ENCODE measurements around the gene PRDM11.

The PRDM11 gene

DNA sequence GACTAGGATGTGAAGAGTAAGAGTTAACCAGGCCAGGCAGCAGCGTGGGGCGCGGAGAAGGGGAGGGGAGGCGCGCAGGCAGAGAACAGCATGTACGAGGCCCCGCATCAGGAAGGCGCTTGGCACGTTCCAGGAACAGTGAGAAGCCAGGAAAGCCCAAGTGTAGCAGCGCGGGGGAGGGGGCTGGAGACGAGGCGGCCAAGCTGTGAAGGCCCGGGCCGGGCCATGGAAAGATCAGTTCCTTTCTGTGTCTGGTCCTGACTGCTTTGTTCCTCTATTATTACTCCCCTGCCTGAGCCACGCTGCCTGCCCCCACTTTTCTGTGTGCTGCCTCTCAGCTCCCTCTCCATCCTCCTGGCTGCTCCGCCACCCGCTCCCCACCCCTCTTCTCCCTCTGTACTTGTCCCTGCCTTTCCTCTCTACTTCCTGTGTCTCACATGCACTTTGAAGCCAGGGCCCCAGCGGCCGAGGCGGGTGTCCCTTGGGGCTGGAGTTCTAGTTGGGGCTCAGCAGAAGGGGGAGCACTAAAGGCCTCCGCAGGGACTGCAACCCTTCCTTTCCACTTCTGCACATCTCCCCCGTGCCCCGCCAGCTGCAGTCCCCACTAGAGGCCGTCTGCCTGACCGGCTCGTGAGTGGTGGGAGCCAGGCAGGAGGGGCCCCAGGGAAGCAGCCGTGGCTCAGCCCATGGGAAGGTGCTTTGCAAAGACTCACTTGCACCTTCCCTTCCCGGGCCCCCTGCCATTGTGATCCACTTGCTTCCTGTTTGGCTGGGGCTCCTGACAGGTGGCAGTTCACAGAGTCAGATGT, 63.7 kb downstream of the PRDM11 start:
- no peak for DNase-seq (ENCODE audit: low read depth)

DNA sequence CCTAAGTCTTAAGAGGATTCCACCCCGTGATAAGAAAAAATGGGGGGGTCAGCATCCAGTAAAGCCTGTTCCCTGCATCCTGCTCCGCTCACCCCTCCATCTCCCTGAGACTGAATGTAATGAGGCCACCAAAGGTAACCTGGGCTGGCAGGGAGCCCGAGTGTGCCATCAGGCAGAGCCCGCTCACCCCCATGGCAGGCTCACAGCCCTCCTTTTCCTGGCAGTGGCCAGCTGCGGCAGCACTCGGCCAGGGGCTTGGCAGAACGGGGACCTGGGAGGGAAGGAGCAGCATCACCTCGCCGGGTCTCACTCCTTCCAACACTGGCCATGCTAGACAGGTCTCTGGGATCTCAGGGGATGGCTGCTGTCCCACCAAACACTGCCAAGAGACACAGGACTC, 64.4 kb downstream of the PRDM11 start:
- DNase-seq (ENCODE audit: low read depth), result no peak

DNA sequence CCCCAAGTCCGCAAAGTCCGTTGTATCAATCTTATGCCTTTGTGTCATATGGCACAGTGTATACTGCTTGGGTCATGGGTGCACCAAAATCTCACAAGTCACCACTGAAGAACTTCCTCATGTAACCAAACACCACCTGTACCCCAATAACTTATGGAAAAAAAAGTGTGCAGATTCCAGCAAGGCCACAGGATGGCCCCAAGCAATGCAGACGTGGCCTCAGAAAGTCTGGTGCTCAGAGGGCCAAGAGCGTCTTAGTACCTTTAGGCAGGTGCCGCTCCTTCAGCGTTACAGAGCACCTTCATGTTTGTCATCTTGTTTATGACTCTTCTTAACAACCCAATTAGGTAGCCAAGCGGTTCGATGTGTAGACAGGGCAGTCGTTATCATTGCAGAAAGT, 65.3 kb downstream of the PRDM11 start:
- no peak for DNase-seq (ENCODE audit: low read depth)

DNA sequence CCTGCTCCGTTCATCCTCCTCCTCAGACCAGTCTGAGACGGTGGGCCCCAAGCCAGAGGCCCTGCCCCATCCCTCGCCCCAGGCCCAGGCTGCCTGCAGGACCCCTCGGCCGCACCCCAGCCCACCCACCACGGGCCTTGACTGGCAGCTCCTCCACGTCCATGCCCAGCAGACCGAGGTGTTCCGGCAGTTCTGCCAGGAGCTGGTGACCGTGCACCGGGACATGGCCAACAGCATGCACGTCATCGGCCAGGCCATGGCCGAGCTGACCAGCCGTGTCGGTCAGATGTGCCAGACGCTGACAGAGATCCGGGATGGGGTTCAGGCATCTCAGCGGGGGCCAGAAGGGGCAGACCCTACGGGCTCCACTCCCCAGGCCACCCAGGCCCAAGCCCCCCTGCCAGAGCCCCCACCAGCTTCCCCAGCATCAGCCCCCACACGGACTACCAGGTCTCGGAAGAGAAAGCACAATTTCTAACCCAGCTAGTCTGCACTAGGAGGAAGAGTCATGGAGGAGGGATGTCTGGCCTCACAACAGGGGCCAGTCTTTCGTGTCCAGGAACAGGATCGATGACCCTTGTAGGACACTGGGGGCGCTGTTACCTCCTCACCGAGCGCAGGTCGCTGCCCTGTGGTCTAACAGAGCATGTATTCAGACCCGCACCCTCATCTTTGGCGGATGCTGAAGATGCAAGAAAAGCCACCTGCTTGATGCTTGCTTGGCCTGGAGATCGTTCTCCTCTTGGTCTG, 66.3 kb downstream of the PRDM11 start:
- DNase-seq (ENCODE audit: low read depth), result no peak

DNA sequence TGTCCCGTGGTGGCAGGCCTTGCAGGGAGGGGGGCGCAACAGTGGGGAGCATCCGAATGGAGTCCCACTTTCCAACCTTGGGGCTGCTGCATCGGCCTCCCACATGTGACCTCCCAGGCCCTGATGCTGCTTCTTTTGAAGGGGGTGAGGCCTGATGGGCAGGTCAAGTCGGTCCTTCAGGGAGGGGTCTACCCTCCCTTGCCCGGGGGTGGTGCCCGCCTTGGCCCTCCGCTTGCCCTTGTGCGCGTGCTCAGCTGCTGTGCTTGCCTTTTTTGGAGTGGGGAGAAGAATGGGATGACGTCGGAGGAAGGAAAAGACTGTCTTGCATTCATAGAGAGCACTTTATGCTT, 66.9 kb downstream of the PRDM11 start:
- no peak for DNase-seq (ENCODE audit: low read depth)

DNA sequence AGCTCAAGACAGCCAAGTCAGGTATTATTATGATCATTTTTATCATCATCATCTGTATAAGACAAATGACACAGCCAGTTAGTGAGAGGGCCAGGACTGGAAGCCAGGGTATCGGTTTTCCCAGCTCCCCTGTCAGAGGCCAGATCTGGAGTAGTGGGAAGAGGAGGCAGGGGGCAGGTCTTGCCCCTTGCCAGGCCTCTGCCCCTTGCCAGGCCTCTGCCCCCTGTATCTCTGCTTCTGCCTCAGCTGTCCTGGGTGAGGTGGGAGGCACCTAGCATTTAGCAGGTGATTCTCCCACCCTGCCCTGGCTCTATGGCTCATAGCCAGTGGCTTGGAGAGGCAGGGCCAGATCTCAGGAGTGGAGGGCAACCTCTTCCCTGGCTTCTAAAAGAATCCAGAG, 67.3 kb downstream of the PRDM11 start:
- no peak for DNase-seq (ENCODE audit: low read depth)

DNA sequence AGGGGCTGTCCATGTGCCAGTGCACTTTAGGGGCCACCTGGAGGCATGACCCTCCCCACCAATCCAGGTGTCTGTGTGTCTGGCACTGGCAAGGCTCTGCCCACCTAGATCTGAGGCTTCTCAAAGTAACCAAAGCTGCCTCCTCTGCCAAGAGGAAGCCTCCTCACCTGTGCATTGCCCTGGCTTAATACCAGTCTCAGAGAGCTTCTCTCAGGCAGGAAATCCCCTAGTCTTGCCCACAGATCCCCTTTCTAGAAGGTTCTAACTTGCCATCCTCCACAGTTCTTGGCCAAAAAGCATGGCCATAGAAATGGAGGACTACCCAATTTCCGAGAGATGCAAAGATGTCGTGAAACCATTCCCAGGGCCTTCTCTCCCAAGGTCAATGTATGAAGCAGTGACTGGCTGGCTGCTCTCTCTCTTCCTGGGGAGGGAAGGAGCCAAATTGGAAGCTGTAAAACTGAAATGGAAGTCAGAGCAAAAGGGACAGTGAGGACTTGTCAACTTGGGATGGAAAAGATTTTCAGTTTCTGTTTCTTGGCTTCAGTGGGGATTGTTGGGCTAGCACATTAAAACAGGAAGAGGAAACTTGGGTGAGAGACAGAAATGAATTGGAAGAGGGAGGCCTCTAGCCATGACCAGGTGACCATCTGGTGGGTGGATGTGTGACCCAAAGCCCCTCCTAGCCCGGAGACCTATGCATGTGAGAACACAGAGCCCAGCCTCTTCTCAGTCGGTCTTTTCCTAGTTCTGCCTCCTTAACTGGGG, 68.8 kb downstream of the PRDM11 start:
- no peak for DNase-seq (ENCODE audit: low read depth)

DNA sequence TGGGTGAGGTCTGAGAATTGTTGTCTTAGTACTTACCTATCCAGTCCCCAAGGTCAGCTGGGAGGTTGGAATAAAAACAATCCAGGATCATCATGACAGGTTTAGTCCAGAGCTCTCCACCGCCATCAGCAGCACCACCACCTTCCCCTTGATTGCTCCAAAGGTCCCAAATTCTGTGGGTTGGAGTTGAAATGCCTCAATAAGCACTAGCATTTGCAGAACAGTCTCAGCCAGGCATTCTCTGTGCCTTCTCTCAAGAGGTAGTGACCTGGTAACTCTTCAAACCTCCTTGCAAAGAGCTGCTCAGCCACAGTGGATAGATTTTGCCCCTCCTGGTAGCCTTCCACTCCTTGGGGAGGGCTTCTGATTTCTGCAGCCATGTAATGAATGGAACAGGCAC, 69.6 kb downstream of the PRDM11 start:
- DNase-seq (ENCODE audit: low read depth), result no peak

DNA sequence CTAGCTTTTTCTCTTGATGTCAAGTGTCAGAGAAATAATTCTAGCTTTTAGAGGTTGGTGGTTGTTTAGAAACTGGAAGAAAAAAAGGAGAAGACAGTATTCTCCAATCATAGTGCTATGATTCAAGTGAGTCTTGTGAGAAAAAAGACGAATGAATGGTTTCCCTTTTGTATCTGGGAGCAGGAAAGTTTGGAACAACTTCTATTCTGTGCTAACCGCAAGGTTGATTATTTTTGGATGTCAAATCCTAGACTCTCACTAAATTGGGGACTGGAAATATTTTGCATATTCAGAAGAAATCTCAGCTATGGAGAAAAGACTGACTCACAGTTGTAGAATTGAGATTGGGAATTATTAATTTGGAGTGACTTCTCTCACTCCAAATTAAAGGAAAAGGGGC, 70.5 kb downstream of the PRDM11 start:
- DNase-seq (ENCODE audit: low read depth), result no peak

DNA sequence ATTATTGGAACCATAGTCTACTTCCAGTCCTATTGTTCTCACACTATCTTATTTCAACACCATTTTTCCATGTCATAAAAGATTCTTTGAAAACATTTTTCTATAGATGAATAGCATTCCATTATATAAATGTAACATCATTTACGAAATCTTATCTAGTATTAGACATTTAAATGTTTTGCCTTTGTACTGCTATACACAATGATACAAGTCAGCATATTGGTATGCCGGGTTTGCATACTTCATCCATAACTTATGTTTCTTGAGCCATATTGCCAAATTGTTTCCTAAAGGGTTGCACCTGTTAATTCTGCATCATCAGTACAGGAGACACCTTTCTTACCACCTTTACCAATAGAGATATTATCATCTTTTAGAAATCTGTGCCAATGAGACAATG, 71.6 kb downstream of the PRDM11 start:
- no peak for DNase-seq (ENCODE audit: low read depth)

DNA sequence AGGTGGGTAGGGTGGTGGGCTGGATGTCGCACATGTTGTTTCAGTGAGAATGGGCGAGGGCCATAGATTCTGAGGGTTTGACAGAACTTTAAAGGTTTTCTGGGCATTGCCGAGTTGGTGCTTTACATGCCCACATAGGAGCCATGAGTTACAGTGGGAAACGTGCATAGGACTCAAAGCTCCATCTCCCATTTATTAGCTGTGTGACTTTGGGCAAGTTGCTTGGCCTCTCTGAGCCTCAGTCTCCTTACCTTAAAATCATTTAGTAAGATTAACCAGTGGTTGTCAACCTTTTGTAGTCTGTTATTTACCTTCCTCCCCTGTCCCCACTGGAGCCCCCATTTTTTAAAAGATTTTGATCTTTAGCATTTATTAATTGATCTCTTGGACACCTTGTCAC, 72.3 kb downstream of the PRDM11 start:
- no peak for DNase-seq (ENCODE audit: low read depth)

DNA sequence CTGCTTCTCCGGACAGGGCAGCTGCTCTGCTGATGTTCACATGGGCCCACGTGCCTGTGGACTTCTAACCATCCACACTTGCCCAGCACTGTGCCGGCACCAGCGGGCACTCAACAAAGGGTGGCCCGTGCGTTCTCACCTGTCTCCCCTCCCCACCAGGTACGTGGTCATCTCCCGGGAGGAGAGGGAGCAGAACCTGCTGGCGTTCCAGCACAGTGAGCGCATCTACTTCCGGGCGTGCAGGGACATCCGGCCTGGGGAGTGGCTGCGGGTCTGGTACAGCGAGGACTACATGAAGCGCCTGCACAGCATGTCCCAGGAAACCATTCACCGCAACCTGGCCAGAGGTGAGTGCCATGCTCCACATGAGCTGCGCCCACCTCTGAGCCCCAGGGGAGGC, 73.0 kb downstream of the PRDM11 start:
- no peak for DNase-seq (ENCODE audit: low read depth)

DNA sequence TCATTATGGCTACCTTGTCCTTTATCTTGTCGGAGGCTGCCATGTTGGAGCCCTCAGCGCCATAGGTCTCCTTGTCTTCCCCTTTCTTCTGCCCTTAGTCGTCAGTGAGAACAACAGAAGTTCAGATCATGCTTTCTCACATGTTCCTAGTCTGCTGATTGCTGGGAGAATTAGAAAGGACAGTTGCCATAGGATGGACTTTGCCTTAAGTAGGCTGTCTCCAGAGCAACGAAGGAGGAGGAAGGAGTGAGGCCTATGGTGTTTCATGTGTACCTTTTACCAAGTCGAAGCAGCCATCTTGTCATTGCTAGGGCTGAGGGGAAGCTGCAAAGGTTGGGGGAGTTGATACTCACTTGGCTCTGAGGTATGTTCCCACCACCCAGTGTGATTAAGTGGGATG, 77.1 kb downstream of the PRDM11 start:
- DNase-seq (ENCODE audit: low read depth), result no peak

DNA sequence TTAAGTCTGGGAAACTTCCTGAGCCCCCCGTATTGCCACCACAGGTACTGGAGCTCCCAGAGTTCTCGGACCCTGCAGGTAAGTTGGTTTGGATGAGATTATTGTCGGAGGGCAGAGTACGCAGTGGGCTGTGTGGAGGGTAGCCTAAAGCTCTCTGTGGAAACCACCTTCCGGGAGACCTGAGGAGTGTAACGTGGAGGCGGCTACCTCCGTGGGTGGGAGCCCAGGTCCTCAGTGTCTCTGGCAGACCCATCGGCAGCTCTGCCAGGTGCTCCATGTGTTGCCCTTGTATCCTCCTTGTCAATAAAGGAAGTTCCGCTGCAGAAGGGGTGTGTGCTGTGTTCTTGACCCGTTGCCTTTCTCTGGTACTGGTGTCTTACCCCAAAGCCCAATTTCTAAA, 78.3 kb downstream of the PRDM11 start:
- no peak for DNase-seq (ENCODE audit: low read depth)

DNA sequence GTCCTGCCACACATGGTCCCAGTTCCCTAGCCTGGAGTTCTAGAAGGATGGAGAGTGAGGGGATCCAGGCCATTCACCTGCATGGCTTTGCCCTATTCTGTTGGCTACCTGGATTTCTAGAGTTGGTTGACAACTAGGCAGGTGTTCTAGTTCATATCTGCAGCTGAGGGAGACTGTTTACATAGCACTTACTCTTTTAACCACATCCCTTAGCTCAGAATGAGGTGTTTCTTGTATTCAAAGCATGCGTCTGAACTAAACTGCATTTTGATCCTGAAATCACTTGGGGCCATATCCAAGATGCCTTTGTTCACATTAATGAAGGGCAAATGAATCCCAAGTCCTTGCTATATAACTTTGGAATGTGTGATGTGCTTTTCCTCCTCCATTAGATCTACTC, 78.8 kb downstream of the PRDM11 start:
- no peak for DNase-seq (ENCODE audit: low read depth)

DNA sequence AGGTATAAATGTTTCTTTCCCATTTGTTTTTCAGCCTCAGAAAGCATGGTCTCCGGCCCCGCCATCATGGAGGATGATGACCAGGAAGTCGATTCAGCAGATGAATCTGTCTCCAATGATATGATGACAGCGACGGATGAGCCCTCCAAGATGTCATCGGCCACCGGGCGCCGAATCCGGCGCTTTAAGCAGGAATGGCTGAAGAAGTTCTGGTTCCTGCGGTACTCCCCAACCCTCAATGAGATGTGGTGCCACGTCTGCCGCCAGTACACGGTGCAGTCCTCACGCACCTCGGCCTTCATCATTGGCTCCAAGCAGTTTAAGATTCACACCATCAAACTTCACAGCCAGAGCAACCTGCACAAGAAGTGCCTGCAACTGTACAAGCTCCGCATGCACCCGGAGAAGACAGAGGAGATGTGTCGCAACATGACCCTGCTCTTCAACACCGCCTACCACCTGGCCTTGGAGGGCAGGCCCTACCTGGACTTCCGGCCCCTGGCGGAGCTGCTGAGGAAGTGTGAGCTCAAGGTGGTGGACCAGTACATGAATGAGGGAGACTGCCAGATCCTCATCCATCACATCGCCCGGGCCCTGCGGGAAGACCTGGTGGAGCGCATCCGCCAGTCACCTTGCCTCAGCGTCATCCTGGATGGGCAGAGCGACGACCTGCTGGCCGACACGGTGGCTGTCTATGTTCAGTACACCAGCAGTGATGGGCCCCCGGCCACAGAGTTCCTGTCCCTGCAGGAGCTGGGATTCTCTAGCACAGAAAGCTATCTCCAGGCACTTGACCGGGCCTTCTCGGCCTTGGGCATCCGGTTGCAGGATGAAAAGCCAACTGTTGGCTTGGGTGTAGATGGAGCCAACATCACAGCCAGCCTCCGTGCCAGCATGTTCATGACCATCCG, 79.8 kb downstream of the PRDM11 start:
- DNase-seq (ENCODE audit: low read depth), result no peak

DNA sequence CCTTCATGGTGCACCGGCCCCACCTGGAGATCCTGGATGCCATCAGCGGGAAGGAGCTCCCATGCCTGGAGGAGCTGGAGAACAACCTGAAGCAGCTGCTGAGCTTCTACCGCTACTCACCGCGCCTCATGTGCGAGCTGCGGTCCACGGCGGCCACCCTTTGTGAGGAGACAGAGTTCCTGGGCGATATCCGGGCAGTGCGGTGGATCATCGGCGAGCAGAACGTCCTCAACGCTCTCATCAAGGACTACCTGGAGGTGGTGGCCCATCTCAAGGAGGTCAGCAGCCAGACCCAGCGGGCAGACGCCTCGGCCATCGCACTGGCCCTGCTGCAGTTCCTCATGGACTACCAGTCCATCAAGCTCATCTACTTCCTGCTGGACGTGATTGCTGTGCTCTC, 80.5 kb downstream of the PRDM11 start:
- DNase-seq (ENCODE audit: low read depth), result no peak

DNA sequence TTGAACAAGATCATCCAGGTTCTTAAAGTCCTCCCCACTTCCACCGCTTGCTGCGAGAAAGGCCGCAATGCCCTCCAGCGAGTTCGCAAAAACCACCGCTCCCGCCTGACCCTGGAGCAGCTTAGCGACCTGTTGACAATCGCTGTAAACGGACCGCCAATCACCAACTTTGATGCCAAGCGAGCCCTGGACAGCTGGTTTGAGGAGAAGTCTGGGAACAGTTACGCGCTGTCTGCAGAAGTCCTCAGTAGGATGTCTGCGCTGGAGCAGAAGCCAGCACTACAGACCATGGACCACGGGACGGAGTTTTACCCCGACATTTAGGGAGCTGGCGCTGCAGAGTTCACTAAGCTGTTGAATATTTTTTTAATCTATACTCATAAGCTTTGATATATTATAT, 81.4 kb downstream of the PRDM11 start:
- no peak for DNase-seq (ENCODE audit: low read depth)

DNA sequence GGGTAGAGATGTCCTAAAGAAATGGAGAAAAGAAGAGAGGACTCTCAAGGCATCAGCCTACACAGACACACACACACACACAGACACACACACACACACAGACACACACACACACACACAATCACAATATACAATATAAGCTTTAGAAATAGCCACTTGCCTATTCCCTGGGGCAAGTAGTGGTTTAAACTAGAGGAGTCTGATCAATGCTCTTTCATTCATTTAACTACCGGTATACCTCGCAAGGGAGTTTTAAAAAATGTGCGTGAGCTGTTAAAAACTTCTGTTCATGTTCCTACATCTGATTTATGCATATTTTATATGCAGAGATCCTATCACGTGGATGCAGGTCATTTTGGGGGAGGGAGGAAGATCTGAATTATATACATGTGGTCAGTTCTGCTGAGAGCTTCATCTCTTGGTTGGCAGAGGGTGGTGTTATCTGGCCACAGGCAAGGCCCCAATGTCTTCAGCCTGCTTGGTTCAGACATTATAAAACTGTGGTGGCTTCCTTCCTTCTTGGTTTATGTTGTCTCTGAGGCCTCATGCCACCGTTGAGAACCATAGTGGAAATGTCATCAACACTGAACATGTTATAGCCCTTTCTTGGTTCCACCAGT, 83.1 kb downstream of the PRDM11 start:
- no peak for DNase-seq (ENCODE audit: low read depth)

DNA sequence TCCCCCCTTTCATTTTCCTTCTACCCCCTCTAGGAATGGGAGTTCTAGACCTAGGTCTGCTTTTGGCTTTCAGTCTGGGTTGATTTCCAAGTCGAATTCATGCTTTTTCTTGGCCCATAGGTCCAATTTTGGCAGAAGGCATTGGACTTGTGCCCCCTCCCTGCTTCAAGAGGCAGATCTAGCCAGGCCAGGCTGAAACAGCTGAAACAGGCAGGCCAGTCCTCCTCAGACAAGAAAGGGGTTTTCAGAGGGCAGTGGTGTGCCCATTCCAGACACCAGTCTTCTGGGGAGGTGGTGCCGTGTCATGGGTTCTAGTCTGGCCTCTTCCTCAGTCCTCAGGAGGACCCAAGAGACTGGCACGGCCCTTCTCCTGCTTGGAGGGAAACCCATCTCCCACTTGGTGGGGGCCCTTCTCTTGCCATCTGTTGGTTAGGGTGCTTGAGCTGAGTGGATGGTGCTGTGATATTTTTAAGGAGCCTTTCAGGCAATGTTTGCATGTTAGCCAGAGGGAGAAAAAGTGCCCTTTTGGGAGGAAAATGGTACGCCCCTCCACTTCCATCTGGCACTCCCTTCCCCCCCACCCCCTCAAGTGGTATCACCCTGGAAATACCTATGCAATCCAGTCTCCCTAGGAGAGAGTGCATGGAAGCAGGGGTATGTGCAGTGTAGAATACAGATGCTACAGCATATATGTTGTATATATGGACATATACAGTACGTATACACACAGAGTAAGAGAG, 86.1 kb downstream of the PRDM11 start:
- no peak for DNase-seq (ENCODE audit: low read depth)
